GM10266 (cell line): ENCODE data around the gene CPNE8.

Experiments used
- DNase-seq: peaks from one replicate; pipeline ENCODE4 v3.0.0; 2012; ENCODE audit errors: extremely low spot score
- CTCF ChIP-seq: IDR thresholded peaks from 2 replicates; pipeline ENCODE4 v1.5.1; 2012; ENCODE audit warnings: mild to moderate bottlenecking, low read depth; ENCODE audit not compliant: control insufficient read depth, insufficient read depth; ENCODE audit errors: missing control alignments

CPNE8 gene

DNA sequence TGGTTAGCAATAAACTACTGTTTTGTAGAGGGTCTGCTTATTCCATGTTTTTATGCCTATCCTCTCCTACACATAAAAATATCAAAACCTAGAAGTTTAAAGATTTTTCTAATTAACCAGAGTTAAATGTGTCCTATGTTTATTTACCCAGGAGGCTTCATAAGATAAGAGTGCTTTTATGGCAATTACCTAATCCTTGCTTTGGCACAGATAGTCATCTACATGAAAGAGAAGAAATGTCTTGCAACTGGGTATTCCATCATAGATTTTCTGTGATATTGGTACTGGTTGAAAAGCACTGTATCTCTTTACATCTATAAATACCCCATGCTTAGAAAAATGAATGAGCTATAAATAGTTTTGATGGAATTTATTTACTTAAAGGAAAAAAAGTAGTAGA lies 277.1 kb downstream of the CPNE8 start:
- no peak for TF ChIP-seq CTCF
- DNase-seq: no peak

DNA sequence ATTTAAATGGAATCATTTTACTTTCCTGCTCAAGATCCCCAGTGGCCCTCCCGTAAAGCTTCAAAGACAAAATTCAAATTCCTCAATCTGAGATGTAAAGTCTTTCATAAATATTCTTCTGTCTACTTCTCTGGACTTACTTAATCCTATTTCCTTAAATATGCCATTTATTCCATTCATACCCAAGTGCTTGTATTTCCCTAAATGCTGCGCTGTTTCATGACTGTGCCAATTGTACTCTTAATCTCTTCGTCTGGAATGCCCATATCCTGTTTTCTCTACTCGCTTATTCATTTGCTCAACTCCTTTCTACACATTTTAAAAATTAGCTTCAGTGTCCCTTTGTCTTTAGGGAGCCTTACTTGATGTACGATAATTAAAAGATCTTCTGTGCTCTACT lies 280.1 kb downstream of the CPNE8 start:
- TF ChIP-seq CTCF: no peak

GRCh38 chr12:38614171-38614570 lies 291.2 kb downstream of the CPNE8 start:
- TF ChIP-seq CTCF: no peak
- no peak for DNase-seq

More for the DNA sequence above, 280.1 kb downstream of the CPNE8 start:
- DNase-seq: no peak

DNA sequence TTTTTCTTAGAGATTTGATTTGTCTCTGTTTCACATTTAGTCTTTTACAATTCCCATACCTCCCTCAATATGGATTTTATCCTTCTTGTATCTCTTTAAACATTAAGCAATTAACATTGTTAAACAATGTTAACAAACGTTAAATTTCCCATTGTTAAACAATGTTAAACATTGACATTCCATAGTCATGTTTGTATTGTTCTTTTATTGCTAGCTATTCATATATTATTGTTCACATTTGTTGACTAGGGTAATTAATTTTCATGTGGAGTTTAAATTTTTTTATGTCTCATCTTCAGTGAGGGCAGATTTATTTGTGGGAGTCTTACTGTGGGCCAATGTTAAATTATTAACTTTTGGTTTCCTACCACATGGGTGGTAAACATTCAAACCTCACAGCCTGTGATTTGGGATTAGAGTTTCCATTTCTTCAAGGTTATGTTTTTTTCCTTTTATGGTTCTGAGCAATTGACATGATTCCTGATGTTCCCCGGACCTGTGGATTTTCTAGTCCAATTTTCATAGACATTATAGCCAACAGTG lies 294.5 kb downstream of the CPNE8 start:
- no peak for TF ChIP-seq CTCF

DNA sequence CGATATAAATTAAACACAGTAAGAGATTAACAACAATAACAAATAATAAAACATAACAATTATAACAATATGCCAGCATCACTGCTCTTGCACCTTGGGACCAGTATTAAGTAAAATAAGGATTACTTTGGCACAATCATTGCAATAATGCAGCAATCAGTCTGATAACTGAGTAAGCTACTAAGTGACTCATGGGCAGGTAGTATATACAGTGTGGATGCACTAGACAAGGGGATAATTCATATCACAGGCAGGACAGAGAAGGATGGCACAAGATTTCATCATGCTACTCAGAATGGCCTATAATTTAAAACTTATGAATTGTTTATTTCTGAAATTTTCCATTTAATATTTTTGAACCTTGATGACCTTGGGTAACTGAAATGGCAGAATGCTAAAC lies 298.1 kb downstream of the CPNE8 start:
- no peak for TF ChIP-seq CTCF

More for the DNA sequence above, 294.5 kb downstream of the CPNE8 start:
- no peak for DNase-seq

More for the DNA sequence above, 298.1 kb downstream of the CPNE8 start:
- no peak for DNase-seq
